Measurements from ENCODE around the gene VPS11.

VPS11 gene

GRCh38 chr11:119065369-119065768 is 2.2 kb upstream of the VPS11 start:
- no peaks in the 10 kb centered on the region for H3K27me3 ChIP-seq (ENCODE audit: insufficient read depth, low read length)
- H3K4me3 ChIP-seq (ENCODE audit: low read length) = no peak overlapping the region
- H3K9me3 ChIP-seq (ENCODE audit: low read length) = no peaks in the 10 kb centered on the region
- H3K36me3 ChIP-seq (ENCODE audit: insufficient read depth, low read length) = peaks cover 5% of the 10 kb centered on the region
- H2AFZ ChIP-seq (ENCODE audit: low read depth, low read length) = no peak overlapping the region
- H3K4me1 ChIP-seq (ENCODE audit: insufficient read depth, low read length) = no peaks in the 10 kb centered on the region

- no peaks in the 10 kb centered on the region for H3K4me1 ChIP-seq (ENCODE audit: insufficient read depth, low read length)
- peaks cover 73% of the 10 kb centered on the region for H3K36me3 ChIP-seq (ENCODE audit: insufficient read depth, low read length)
- no peaks in the 10 kb centered on the region for H3K27me3 ChIP-seq (ENCODE audit: insufficient read depth, low read length)
- no peaks in the 10 kb centered on the region for H3K9me3 ChIP-seq (ENCODE audit: low read length)
- no peak overlapping the region for H3K4me3 ChIP-seq (ENCODE audit: low read length)
- H2AFZ ChIP-seq (ENCODE audit: low read depth, low read length) = no peak overlapping the region
These were observed 10.2 kb downstream of the VPS11 start for GRCh38 chr11:119077839-119078238.

GRCh38 chr11:119078675-119079420 is 11.2 kb downstream of the VPS11 start:
- Histone ChIP-seq H3K27me3 (ENCODE audit: insufficient read depth, low read length) (no peaks in the 10 kb centered on the region), H2AFZ (ENCODE audit: low read depth, low read length) (no peak overlapping the region), H3K4me3 (ENCODE audit: low read length) (no peak overlapping the region), H3K36me3 (ENCODE audit: insufficient read depth, low read length) (peaks cover 63% of the 10 kb centered on the region), H3K4me1 (ENCODE audit: insufficient read depth, low read length) (no peaks in the 10 kb centered on the region), H3K9me3 (ENCODE audit: low read length) (no peaks in the 10 kb centered on the region)

GRCh38 chr11:119081682-119082260 is 14.2 kb downstream of the VPS11 start:
- Histone ChIP-seq H3K36me3 (ENCODE audit: insufficient read depth, low read length) (peaks cover 55% of the 10 kb centered on the region), H3K9me3 (ENCODE audit: low read length) (no peaks in the 10 kb centered on the region), H2AFZ (ENCODE audit: low read depth, low read length) (no peak overlapping the region), H3K27me3 (ENCODE audit: insufficient read depth, low read length) (no peaks in the 10 kb centered on the region), H3K4me3 (ENCODE audit: low read length) (no peak overlapping the region), H3K4me1 (ENCODE audit: insufficient read depth, low read length) (peaks cover 8% of the 10 kb centered on the region)

- no peaks in the 10 kb centered on the region for H3K27me3 ChIP-seq (ENCODE audit: insufficient read depth, low read length)
- H3K4me1 ChIP-seq (ENCODE audit: insufficient read depth, low read length) = peaks cover 8% of the 10 kb centered on the region
- peak within 1 kb of the TSS; percentile 60 for H2AFZ ChIP-seq (ENCODE audit: low read depth, low read length)
- H3K9me3 ChIP-seq (ENCODE audit: low read length) = no peaks in the 10 kb centered on the region
- peaks cover 26% of the 10 kb centered on the region for H3K36me3 ChIP-seq (ENCODE audit: insufficient read depth, low read length)
- peak within 1 kb of the TSS; percentile 78 for H3K4me3 ChIP-seq (ENCODE audit: low read length)
These were observed 17.2 kb downstream of the VPS11 start, which contains the start of gene HMBS for GRCh38 chr11:119084663-119085436. TSS of gene HMBS (plus strand) at chr11:119084881. CDS start at chr11:119085034, 153 bp downstream.

GRCh38 chr11:119085437-119085847 is 17.8 kb downstream of the VPS11 start:
- H3K9me3 ChIP-seq (ENCODE audit: low read length) = no peaks in the 10 kb centered on the region
- H2AFZ ChIP-seq (ENCODE audit: low read depth, low read length) = no peak overlapping the region
- H3K4me3 ChIP-seq (ENCODE audit: low read length) = peak overlapping the region; percentile 78
- H3K27me3 ChIP-seq (ENCODE audit: insufficient read depth, low read length) = no peaks in the 10 kb centered on the region
- peaks cover 8% of the 10 kb centered on the region for H3K4me1 ChIP-seq (ENCODE audit: insufficient read depth, low read length)
- H3K36me3 ChIP-seq (ENCODE audit: insufficient read depth, low read length) = peaks cover 21% of the 10 kb centered on the region

GRCh38 chr11:119087123-119087522 is 19.5 kb downstream of the VPS11 start:
- Histone ChIP-seq H3K4me1 (ENCODE audit: insufficient read depth, low read length) (peaks cover 11% of the 10 kb centered on the region), H3K36me3 (ENCODE audit: insufficient read depth, low read length) (peaks cover 8% of the 10 kb centered on the region), H3K4me3 (ENCODE audit: low read length) (no peak overlapping the region), H3K9me3 (ENCODE audit: low read length) (no peaks in the 10 kb centered on the region), H3K27me3 (ENCODE audit: insufficient read depth, low read length) (no peaks in the 10 kb centered on the region), H2AFZ (ENCODE audit: low read depth, low read length) (no peak overlapping the region)

GRCh38 chr11:119087747-119088241 is 20.2 kb downstream of the VPS11 start:
- no peaks in the 10 kb centered on the region for H3K27me3 ChIP-seq (ENCODE audit: insufficient read depth, low read length)
- H3K36me3 ChIP-seq (ENCODE audit: insufficient read depth, low read length) = peaks cover 12% of the 10 kb centered on the region
- H3K4me3 ChIP-seq (ENCODE audit: low read length) = no peak overlapping the region
- H3K4me1 ChIP-seq (ENCODE audit: insufficient read depth, low read length) = peaks cover 18% of the 10 kb centered on the region
- no peaks in the 10 kb centered on the region for H3K9me3 ChIP-seq (ENCODE audit: low read length)
- no peak overlapping the region for H2AFZ ChIP-seq (ENCODE audit: low read depth, low read length)

GRCh38 chr11:119088406-119088805 is 20.8 kb downstream of the VPS11 start:
- no peaks in the 10 kb centered on the region for H3K27me3 ChIP-seq (ENCODE audit: insufficient read depth, low read length)
- H3K4me3 ChIP-seq (ENCODE audit: low read length) = no peak overlapping the region
- H3K4me1 ChIP-seq (ENCODE audit: insufficient read depth, low read length) = peaks cover 24% of the 10 kb centered on the region
- H2AFZ ChIP-seq (ENCODE audit: low read depth, low read length) = no peak overlapping the region
- H3K36me3 ChIP-seq (ENCODE audit: insufficient read depth, low read length) = peaks cover 17% of the 10 kb centered on the region
- no peaks in the 10 kb centered on the region for H3K9me3 ChIP-seq (ENCODE audit: low read length)

- Histone ChIP-seq H3K4me3 (ENCODE audit: low read length) (no peak overlapping the region), H3K36me3 (ENCODE audit: insufficient read depth, low read length) (peaks cover 19% of the 10 kb centered on the region), H3K9me3 (ENCODE audit: low read length) (no peaks in the 10 kb centered on the region), H3K4me1 (ENCODE audit: insufficient read depth, low read length) (peaks cover 29% of the 10 kb centered on the region), H3K27me3 (ENCODE audit: insufficient read depth, low read length) (no peaks in the 10 kb centered on the region), H2AFZ (ENCODE audit: low read depth, low read length) (no peak overlapping the region)
These were observed 21.7 kb downstream of the VPS11 start for GRCh38 chr11:119089319-119089718.

- Histone ChIP-seq H3K4me3 (ENCODE audit: low read length) (no peak overlapping the region), H3K36me3 (ENCODE audit: insufficient read depth, low read length) (peaks cover 19% of the 10 kb centered on the region), H3K27me3 (ENCODE audit: insufficient read depth, low read length) (no peaks in the 10 kb centered on the region), H3K4me1 (ENCODE audit: insufficient read depth, low read length) (peaks cover 25% of the 10 kb centered on the region), H2AFZ (ENCODE audit: low read depth, low read length) (no peak overlapping the region), H3K9me3 (ENCODE audit: low read length) (no peaks in the 10 kb centered on the region)
These were observed 23.6 kb downstream of the VPS11 start for GRCh38 chr11:119091178-119091577.

- Histone ChIP-seq H3K27me3 (ENCODE audit: insufficient read depth, low read length) (no peaks in the 10 kb centered on the region), H3K36me3 (ENCODE audit: insufficient read depth, low read length) (peaks cover 27% of the 10 kb centered on the region), H2AFZ (ENCODE audit: low read depth, low read length) (no peak overlapping the region), H3K4me3 (ENCODE audit: low read length) (peak overlapping the region; percentile 63), H3K4me1 (ENCODE audit: insufficient read depth, low read length) (peaks cover 25% of the 10 kb centered on the region), H3K9me3 (ENCODE audit: low read length) (no peaks in the 10 kb centered on the region)
These were observed 24.6 kb downstream of the VPS11 start for GRCh38 chr11:119091966-119092879.

Measured in neuron (in vitro differentiated cells).